A549 (cell line): ENCODE data around the gene GSG1L. TPM values are rescaled to one million over a fixed set of nuclear protein-coding genes. Genes with fewer than 3 reads are reported as not detected.

Experiments
- ATAC-seq, 2 experiments: fragments of 200-7000 bp in 1 of 2; fragments of >200 bp in 1 of 2; cut with Nextera tagmentation in 1 of 2; cut with Tn5 transposase in 1 of 2; 3 replicates each; pipeline versions ENCODE4 v1.8.0 to v1.9.1; 2018 to 2020; ENCODE audit warnings: mild to moderate bottlenecking in 1 of 2, moderate library complexity in 1 of 2
- CTCF ChIA-PET: fragments of 300-600 bp; sonication (Branson Sonifier 250); formaldehyde crosslinking; extraction: SDS; loops from one replicate; lab custom pipeline; 2021; ENCODE audit warnings: antibody characterized with exemption, inconsistent platforms; lab: Yijun Ruan, JAX
- POLR2A ChIA-PET: fragments of 350-600 bp; formaldehyde crosslinking; extraction: SDS; loops from one replicate; lab custom pipeline; 2021; ENCODE audit warnings: antibody characterized with exemption, inconsistent platforms; lab: Yijun Ruan, JAX
- DNase-seq, 2 experiments: peaks; one replicate each; pipeline versions ENCODE4 v3.0.0 to v3.0.0-alpha.2; 2011 to 2016; ENCODE audit warnings: low read depth in 1 of 2, low spot score in 1 of 2
- FAIRE-seq: peaks from 2 replicates; lab custom pipeline; 2011; peaks lifted over from hg19 to GRCh38; lab: Jason Lieb, UNC
- H3K27ac ChIP-seq, 2 experiments: fragments of >200 bp; sonication (Bioruptor Twin); formaldehyde crosslinking; 3 replicates each; pipeline ENCODE4 v1.5.1; 2016 to 2017
- H3K4me1 ChIP-seq: fragments of >200 bp; sonication (Bioruptor Twin); formaldehyde crosslinking; 3 replicates; pipeline ENCODE4 v1.6.1; 2016
- H3K4me2 ChIP-seq: fragments of >200 bp; sonication (Bioruptor Twin); formaldehyde crosslinking; 3 replicates; pipeline ENCODE4 v1.6.1; 2016
- H3K4me3 ChIP-seq: fragments of >200 bp; sonication (Bioruptor Twin); formaldehyde crosslinking; 3 replicates; pipeline ENCODE4 v1.5.1; 2016
- H3K9me3 ChIP-seq: fragments of >200 bp; sonication (Bioruptor Twin); formaldehyde crosslinking; 3 replicates; pipeline ENCODE4 v1.6.1; 2016
- BHLHE40 ChIP-seq: IDR thresholded peaks from 2 replicates; pipeline ENCODE4 v1.6.1; 2012; ENCODE audit warnings: low read depth, low read length, inconsistent platforms
- CBX8 ChIP-seq: fragments of 200-600 bp; sonication (generic); IDR thresholded peaks from 2 replicates; pipeline ENCODE4 v1.6.1; 2016
- CHD4 ChIP-seq: fragments of 200-600 bp; sonication (generic); IDR thresholded peaks from 2 replicates; pipeline ENCODE4 v1.6.1; 2016; ENCODE audit warnings: antibody characterized with exemption, mild to moderate bottlenecking, borderline replicate concordance
- EHF ChIP-seq: fragments of 250-450 bp; sonication (Bioruptor Pico); IDR thresholded peaks from 2 replicates; pipeline ENCODE4 v1.5.0; 2020; ENCODE audit warnings: mild to moderate bottlenecking
- EP300 ChIP-seq, 2 experiments: fragments of >200 bp; sonication (Bioruptor Twin); formaldehyde crosslinking; IDR thresholded peaks; 2 replicates in 1 of 2; 3 replicates in 1 of 2; pipeline ENCODE4 v1.6.1; 2016 to 2017
- HDAC2 ChIP-seq: fragments of 200-600 bp; sonication (generic); IDR thresholded peaks from 2 replicates; pipeline ENCODE4 v1.6.1; 2016
- HES2 ChIP-seq: fragments of >200 bp; sonication (Bioruptor Twin); formaldehyde crosslinking; IDR thresholded peaks from 2 replicates; pipeline ENCODE4 v1.6.1; 2016
- HMGXB4 ChIP-seq: fragments of 250-450 bp; sonication (Bioruptor Pico); IDR thresholded peaks from 2 replicates; pipeline ENCODE4 v1.5.0; 2021; ENCODE audit warnings: mild to moderate bottlenecking, moderate library complexity, borderline replicate concordance
- HOXA7 ChIP-seq: fragments of 250-450 bp; sonication (Bioruptor Pico); IDR thresholded peaks from 2 replicates; pipeline ENCODE4 v1.5.0; 2020; ENCODE audit warnings: mild to moderate bottlenecking, moderate library complexity
- HOXB13 ChIP-seq: fragments of 250-450 bp; sonication (Bioruptor Pico); IDR thresholded peaks from 2 replicates; pipeline ENCODE4 v1.5.0; 2020; ENCODE audit warnings: low read depth, mild to moderate bottlenecking, moderate library complexity
- HOXB5 ChIP-seq: fragments of 250-450 bp; sonication (Bioruptor Pico); IDR thresholded peaks from 2 replicates; pipeline ENCODE4 v1.5.0; 2020; ENCODE audit warnings: mild to moderate bottlenecking, moderate library complexity
- JUN ChIP-seq, 2 experiments: fragments of >200 bp; sonication (Bioruptor Twin); formaldehyde crosslinking; IDR thresholded peaks; 2 replicates in 1 of 2; 3 replicates in 1 of 2; pipeline ENCODE4 v1.6.1; 2016 to 2017
- MAFK ChIP-seq: fragments of 450-650 bp; IDR thresholded peaks from 2 replicates; pipeline ENCODE4 v1.6.1; 2014; ENCODE audit not compliant: partially characterized antibody
- MAX ChIP-seq: IDR thresholded peaks from 2 replicates; pipeline ENCODE4 v1.6.1; 2012
- MAZ ChIP-seq: fragments of 150-350 bp; IDR thresholded peaks from 2 replicates; pipeline ENCODE4 v1.6.1; 2014; ENCODE audit warnings: antibody characterized with exemption, low read depth, low read length, borderline replicate concordance
- NR3C1 ChIP-seq: fragments of >200 bp; sonication (Bioruptor Twin); formaldehyde crosslinking; IDR thresholded peaks from 3 replicates; pipeline ENCODE4 v1.6.1; 2017
- POLR2A ChIP-seq: IDR thresholded peaks from 2 replicates; pipeline ENCODE4 v1.6.1; 2012; ENCODE audit warnings: mild to moderate bottlenecking, low read length
- RAD21 ChIP-seq, 2 experiments: fragments of >200 bp in 1 of 2; sonication (Bioruptor Twin) in 1 of 2; formaldehyde crosslinking in 1 of 2; IDR thresholded peaks in 1 of 2; conservative IDR thresholded peaks in 1 of 2; 2 replicates in 1 of 2; 3 replicates in 1 of 2; pipeline ENCODE4 v1.6.1; 2012 to 2018; ENCODE audit warnings: inconsistent platforms in 1 of 2
- RARB ChIP-seq: fragments of 250-450 bp; sonication (Bioruptor Pico); IDR thresholded peaks from 2 replicates; pipeline ENCODE4 v1.8.0; 2021; ENCODE audit warnings: mild to moderate bottlenecking, moderate library complexity
- RNF2 ChIP-seq: fragments of 200-600 bp; sonication (generic); IDR thresholded peaks from 2 replicates; pipeline ENCODE4 v1.6.1; 2016; ENCODE audit warnings: low read depth, mild to moderate bottlenecking, antibody characterized with exemption, moderate library complexity, borderline replicate concordance
- TP53 ChIP-seq: fragments of 250-450 bp; sonication (Bioruptor Pico); IDR thresholded peaks from 2 replicates; pipeline ENCODE4 v1.5.0; 2021; ENCODE audit warnings: mild to moderate bottlenecking, moderate library complexity
- USF2 ChIP-seq: fragments of 450-650 bp; IDR thresholded peaks from 2 replicates; pipeline ENCODE4 v1.6.1; 2014; ENCODE audit warnings: antibody characterized with exemption
- ZFP36 ChIP-seq: fragments of 450-650 bp; IDR thresholded peaks from 2 replicates; pipeline ENCODE4 v1.6.1; 2014; ENCODE audit warnings: borderline replicate concordance; ENCODE audit not compliant: partially characterized antibody
- ZSCAN20 ChIP-seq: fragments of 250-450 bp; sonication (Bioruptor Pico); IDR thresholded peaks from 2 replicates; pipeline ENCODE4 v1.8.0; 2022; ENCODE audit warnings: mild to moderate bottlenecking, moderate library complexity
- WGBS: methylation state at CpG from one replicate; pipeline ENCODE4 v1.1.6; 2017; ENCODE audit errors: missing lambda C conversion rate; 5-methylcytosine and 5-hydroxymethylcytosine counted together
- polyA plus RNA-seq, 4 experiments: library from polyadenylated mRNA; depleted of rRNA in 3 of 4; stranded (reverse); fragments of >200 nt; fragmentation: RNase III in 1 of 4; extraction: RNeasy Plus Mini Kit Qiagen cat#74134 plus additional on column Dnase treatment in 1 of 4; gene quantifications; 2 replicates in 3 of 4; 3 replicates in 1 of 4; pipeline ENCODE4 v1.2.3, GENCODE V29; 2011 to 2017
- TF ChIP-seq, protein P1 (sequence below): fragments of 200-600 bp; sonication (generic); IDR thresholded peaks from 2 replicates; pipeline ENCODE4 v1.6.1; 2016; ENCODE audit warnings: antibody characterized with exemption, mild to moderate bottlenecking, moderate library complexity
- TF ChIP-seq, protein P2 (sequence below): fragments of 150-350 bp; IDR thresholded peaks from 2 replicates; pipeline ENCODE4 v1.6.1; 2014; ENCODE audit warnings: low read depth, mild to moderate bottlenecking, low read length

Gene GSG1L
- polyA plus RNA-seq, 2 of the 4 experiments (the other 2 are of a cell fraction): not detected

DNA sequence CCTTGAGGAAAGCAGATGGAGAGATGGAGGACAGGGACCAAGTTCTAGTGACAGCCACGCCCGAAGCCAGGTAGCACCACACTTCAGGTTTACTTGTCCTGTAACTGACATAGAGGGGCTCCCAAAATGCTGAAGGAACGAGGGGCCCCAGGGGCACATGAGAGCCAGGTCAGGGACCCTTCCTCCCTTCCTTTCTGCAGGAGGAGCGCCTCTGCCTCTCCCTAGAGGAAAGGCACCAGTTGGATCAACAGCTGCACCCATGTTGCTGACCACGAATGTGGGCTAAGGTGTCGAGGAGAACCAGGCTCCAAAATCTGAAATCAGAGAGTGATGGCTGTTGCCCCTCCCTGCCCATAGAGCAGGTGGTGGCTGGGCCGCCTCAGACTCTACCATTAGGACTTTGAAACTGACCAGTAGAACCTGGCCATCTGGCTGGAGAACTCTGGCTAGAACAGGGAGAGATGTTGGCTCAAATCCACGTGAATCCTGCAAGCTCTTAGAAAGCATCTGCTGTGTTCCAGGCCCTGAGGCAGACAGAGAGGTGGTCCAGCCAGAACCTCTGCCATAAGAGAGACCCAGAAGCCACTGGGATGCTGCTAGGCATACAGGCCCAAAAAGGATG is 294.8 kb downstream of the GSG1L start:
- DNase-seq (no peak), ATAC-seq (no peak), FAIRE-seq (no peak)
- Histone ChIP-seq H3K4me1 (no peaks in the 10 kb centered on the region), H3K27ac (no peak overlapping the region), H3K4me3 (no peak overlapping the region), H3K9me3 (peaks cover 9% of the 10 kb centered on the region; the same call in 2 of the 3 replicates), H3K4me2 (no peak overlapping the region)
- ChIA-PET CTCF (interaction anchor here (0.8 to 2.2 kb wide), 4 partner anchors 9 to 30 kb away, joined by 3 to 5 read pairs (median 4); no protein-coding TSS in a partner anchor), POLR2A (no interaction called here)
- WGBS: 86% methylated on average over 8 of the region's 8 CpGs
- no peak for TF ChIP-seq RARB (CRISPR knock-in tag)
- TF ChIP-seq TP53 (CRISPR knock-in tag): no peak
- TF ChIP-seq HOXA7 (CRISPR knock-in tag): no peak
- TF ChIP-seq ZFP36: no peak
- TF ChIP-seq HOXB13 (CRISPR knock-in tag): no peak
- TF ChIP-seq MAFK: no peak
- no peak for TF ChIP-seq POLR2A
- TF ChIP-seq HOXB5 (CRISPR knock-in tag): no peak
- TF ChIP-seq, protein P1, sequence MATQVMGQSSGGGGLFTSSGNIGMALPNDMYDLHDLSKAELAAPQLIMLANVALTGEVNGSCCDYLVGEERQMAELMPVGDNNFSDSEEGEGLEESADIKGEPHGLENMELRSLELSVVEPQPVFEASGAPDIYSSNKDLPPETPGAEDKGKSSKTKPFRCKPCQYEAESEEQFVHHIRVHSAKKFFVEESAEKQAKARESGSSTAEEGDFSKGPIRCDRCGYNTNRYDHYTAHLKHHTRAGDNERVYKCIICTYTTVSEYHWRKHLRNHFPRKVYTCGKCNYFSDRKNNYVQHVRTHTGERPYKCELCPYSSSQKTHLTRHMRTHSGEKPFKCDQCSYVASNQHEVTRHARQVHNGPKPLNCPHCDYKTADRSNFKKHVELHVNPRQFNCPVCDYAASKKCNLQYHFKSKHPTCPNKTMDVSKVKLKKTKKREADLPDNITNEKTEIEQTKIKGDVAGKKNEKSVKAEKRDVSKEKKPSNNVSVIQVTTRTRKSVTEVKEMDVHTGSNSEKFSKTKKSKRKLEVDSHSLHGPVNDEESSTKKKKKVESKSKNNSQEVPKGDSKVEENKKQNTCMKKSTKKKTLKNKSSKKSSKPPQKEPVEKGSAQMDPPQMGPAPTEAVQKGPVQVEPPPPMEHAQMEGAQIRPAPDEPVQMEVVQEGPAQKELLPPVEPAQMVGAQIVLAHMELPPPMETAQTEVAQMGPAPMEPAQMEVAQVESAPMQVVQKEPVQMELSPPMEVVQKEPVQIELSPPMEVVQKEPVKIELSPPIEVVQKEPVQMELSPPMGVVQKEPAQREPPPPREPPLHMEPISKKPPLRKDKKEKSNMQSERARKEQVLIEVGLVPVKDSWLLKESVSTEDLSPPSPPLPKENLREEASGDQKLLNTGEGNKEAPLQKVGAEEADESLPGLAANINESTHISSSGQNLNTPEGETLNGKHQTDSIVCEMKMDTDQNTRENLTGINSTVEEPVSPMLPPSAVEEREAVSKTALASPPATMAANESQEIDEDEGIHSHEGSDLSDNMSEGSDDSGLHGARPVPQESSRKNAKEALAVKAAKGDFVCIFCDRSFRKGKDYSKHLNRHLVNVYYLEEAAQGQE: no peak
- TF ChIP-seq HDAC2: no peak
- no peak for TF ChIP-seq EHF (CRISPR knock-in tag)
- TF ChIP-seq BHLHE40: no peak
- no peak for TF ChIP-seq ZSCAN20 (CRISPR knock-in tag)
- TF ChIP-seq HES2: no peak
- TF ChIP-seq MAX: no peak
- TF ChIP-seq CBX8: no peak
- TF ChIP-seq, protein P2, sequence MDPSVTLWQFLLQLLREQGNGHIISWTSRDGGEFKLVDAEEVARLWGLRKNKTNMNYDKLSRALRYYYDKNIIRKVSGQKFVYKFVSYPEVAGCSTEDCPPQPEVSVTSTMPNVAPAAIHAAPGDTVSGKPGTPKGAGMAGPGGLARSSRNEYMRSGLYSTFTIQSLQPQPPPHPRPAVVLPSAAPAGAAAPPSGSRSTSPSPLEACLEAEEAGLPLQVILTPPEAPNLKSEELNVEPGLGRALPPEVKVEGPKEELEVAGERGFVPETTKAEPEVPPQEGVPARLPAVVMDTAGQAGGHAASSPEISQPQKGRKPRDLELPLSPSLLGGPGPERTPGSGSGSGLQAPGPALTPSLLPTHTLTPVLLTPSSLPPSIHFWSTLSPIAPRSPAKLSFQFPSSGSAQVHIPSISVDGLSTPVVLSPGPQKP: no peak
- no peak for TF ChIP-seq CHD4
- TF ChIP-seq RNF2: no peak

DNA sequence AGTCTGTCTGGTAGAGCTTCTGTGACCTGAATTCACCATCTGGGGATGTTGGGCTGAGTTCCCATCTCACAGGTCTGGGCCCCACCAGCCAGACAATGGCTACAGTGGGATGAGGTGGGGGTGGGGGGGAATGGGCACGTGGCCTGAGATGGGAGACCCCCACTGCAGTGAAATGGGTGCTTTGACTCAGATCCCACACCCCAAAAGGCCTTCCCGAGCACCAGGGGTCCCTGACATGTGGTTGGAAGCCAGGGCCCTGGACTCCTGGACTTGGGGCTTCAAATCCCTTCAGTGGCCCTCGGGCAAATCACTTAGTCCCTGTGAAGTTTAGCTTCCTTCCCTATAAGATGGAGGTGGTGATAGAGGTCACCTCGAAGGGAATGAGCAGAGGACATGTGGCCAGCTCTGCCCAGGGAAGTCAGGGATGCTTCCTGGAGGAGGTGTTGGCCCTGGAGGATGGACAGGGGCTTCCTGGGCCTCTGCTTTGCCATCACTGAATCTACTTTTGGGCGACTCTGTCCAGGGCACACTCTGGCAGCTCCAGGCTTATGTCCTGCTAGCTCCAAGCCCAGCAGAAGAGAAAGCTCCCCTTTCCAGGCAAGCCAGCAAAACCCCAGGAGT is 295.4 kb downstream of the GSG1L start:
- TF ChIP-seq JUN (IDR thresholded peaks at IDR 0.05): no peak
- no peak for TF ChIP-seq POLR2A
- no peak for TF ChIP-seq RAD21 (conservative IDR thresholded peaks at IDR 0.05 in 1 of 2, IDR thresholded peaks at IDR 0.05 in 1 of 2)
- TF ChIP-seq MAZ: no peak
- no peak for TF ChIP-seq NR3C1
- no peak for TF ChIP-seq HOXB5 (CRISPR knock-in tag)
- TF ChIP-seq MAX: no peak
- no peak for TF ChIP-seq HMGXB4 (CRISPR knock-in tag)
- TF ChIP-seq USF2: no peak
- no peak for TF ChIP-seq CBX8
- TF ChIP-seq EP300 (IDR thresholded peaks at IDR 0.05): no peak
- no peak for TF ChIP-seq RARB (CRISPR knock-in tag)
- WGBS: 82% methylated on average over 5 of the region's 5 CpGs
- Histone ChIP-seq H3K4me3 (no peak overlapping the region), H3K9me3 (peaks cover 9% of the 10 kb centered on the region; the same call in 2 of the 3 replicates), H3K4me1 (no peaks in the 10 kb centered on the region), H3K27ac (no peak overlapping the region), H3K4me2 (no peak overlapping the region)
- POLR2A ChIA-PET: no interaction called here
- ATAC-seq: no peak
- no peak for DNase-seq
- CTCF ChIA-PET: interaction anchor here (1.2 to 2.2 kb wide), 3 partner anchors 10 to 14 kb away, joined by 3 to 5 read pairs (median 5); no protein-coding TSS in a partner anchor
- no peak for FAIRE-seq
